ENCODE results near the gene NLRP3.

The NLRP3 gene

DNA sequence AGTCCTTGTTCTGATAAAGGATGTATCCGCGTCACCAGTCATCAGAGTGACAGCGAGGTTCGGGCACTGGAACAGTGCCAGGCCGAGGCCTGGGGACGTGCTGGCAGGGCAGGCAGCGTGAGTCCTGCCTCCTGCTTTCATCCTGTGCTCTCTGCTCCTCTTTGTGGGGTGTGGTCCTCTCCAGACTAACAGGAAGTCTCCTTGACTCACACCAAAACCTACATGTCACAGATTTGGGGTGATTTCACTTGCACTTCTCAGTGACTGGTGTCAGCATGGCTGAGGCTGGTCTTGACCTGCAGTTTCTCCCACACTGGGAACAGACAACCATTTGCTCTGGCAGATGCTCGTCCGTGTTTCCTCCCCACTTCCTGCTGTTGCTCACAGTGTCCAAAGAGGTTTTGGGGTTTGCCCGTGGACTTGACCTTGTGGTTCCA lies 8.8 kb upstream of the NLRP3 start:
- H3K27me3 Mint-ChIP-seq = no peaks in the 10 kb centered on the region
- DNase-seq = peak; percentile 71
- H3K27ac Mint-ChIP-seq = peak overlapping the region; percentile 88
- no peaks in the 10 kb centered on the region for H3K9me3 Mint-ChIP-seq
- peaks cover 49% of the 10 kb centered on the region for H3K4me1 Mint-ChIP-seq (ENCODE audit: low read depth)
- peak overlapping the region; percentile 43 for H3K4me3 Mint-ChIP-seq
- H3K36me3 Mint-ChIP-seq (ENCODE audit: low read depth) = no peaks in the 10 kb centered on the region

DNA sequence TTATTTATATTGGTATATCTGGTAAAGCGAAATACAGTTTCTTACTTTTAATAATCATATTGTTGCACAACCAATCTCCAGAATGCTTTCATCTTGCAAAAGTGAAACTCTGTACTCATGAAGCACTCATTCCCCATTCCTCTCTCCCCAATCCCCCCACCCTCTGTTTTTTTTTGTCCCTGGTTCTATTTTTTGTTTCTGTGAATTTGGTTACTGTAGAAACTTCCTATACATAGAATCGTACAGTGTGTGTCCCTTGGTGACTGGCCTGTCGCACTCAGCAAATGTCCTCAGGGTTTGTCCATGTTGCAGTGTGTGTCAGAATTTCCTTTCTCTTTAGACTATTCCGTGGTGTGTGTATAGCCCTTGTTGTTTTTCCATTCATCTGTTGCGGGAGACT lies 7.9 kb upstream of the NLRP3 start:
- no peaks in the 10 kb centered on the region for H3K27me3 Mint-ChIP-seq
- H3K4me3 Mint-ChIP-seq = peak overlapping the region; percentile 37
- peaks cover 52% of the 10 kb centered on the region for H3K4me1 Mint-ChIP-seq (ENCODE audit: low read depth)
- DNase-seq = no peak
- no peaks in the 10 kb centered on the region for H3K9me3 Mint-ChIP-seq
- peak overlapping the region; percentile 84 for H3K27ac Mint-ChIP-seq
- H3K36me3 Mint-ChIP-seq (ENCODE audit: low read depth) = no peaks in the 10 kb centered on the region

- Mint-ChIP-seq H3K9me3 (no peaks in the 10 kb centered on the region), H3K4me1 (ENCODE audit: low read depth) (peaks cover 55% of the 10 kb centered on the region), H3K27me3 (no peaks in the 10 kb centered on the region), H3K36me3 (ENCODE audit: low read depth) (no peaks in the 10 kb centered on the region), H3K4me3 (peak overlapping the region; percentile 50), H3K27ac (peak overlapping the region; percentile 87)
- peak; percentile 67 for DNase-seq
These were observed 6.0 kb upstream of the NLRP3 start for GRCh38 chr1:247409869-247410544.

- no peak overlapping the region for H3K4me3 Mint-ChIP-seq
- H3K27me3 Mint-ChIP-seq = no peaks in the 10 kb centered on the region
- H3K9me3 Mint-ChIP-seq = no peaks in the 10 kb centered on the region
- H3K27ac Mint-ChIP-seq = no peak overlapping the region
- H3K4me1 Mint-ChIP-seq (ENCODE audit: low read depth) = peaks cover 66% of the 10 kb centered on the region
- H3K36me3 Mint-ChIP-seq (ENCODE audit: low read depth) = no peaks in the 10 kb centered on the region
- no peak for DNase-seq
These were observed 4.2 kb upstream of the NLRP3 start for GRCh38 chr1:247411621-247412327.

DNA sequence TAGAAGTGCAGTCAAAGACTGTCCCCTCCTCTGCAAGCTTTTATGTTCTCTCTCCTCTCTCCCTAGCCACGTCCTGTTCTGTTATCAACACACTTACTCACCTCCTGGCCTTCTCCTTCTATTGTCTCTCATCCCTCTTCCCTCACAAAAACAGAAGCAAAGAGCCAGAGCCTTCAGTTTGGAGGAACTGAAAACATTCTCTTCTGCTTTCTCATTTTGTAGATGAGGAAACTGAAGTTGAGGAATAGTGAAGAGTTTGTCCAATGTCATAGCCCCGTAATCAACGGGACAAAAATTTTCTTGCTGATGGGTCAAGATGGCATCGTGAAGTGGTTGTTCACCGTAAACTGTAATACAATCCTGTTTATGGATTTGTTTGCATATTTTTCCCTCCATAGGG lies 1.9 kb downstream of the NLRP3 start:
- Mint-ChIP-seq H3K4me3 (no peak overlapping the region), H3K4me1 (ENCODE audit: low read depth) (peaks cover 65% of the 10 kb centered on the region)
- DNase-seq = no peak

DNA sequence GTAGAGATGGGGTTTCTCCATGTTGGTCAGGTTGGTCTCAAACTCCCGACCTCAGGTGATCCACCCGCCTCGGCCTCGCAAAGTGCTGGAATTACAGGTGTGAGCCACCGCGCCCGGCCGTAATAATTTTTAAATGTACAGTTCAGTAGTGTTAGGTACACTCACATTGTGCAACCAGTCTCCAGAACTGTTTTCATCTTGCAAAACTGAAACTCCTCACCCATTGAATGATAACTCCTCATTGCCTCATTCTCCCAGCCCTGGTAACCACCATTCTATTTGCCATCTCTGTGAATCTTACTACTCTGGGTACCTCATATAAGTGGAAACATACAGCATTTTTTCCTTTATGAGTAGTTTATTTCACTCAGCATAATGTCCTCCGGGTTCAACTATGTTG lies 3.4 kb downstream of the NLRP3 start:
- Mint-ChIP-seq H3K9me3 (no peaks in the 10 kb centered on the region), H3K4me3 (no peak overlapping the region), H3K27ac (no peak overlapping the region), H3K4me1 (ENCODE audit: low read depth) (peaks cover 62% of the 10 kb centered on the region), H3K27me3 (no peaks in the 10 kb centered on the region), H3K36me3 (ENCODE audit: low read depth) (peaks cover 25% of the 10 kb centered on the region)
- DNase-seq = no peak

More for the DNA sequence above, 1.9 kb downstream of the NLRP3 start:
- peaks cover 11% of the 10 kb centered on the region for H3K36me3 Mint-ChIP-seq (ENCODE audit: low read depth)
- H3K27me3 Mint-ChIP-seq = no peaks in the 10 kb centered on the region
- no peak overlapping the region for H3K27ac Mint-ChIP-seq
- H3K9me3 Mint-ChIP-seq = no peaks in the 10 kb centered on the region

DNA sequence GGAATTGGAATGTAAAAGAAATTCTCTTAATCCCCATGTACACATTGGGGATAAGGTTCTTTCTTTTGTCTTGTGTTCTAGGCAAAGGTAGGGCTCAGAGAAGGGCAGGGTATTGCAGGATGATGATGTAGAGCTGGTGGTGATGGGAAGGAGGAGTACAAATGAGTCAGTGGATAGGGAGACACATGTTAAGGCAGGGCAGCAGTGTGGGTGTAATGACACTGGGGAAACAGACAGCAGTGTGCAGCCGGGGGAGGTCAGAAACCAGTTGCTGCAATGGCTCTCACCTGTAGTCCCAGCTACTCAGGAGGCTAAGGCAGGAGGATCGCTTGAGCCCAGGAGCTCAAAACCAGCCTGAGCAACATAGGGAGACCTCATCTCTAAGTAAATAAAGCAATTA lies 5.1 kb downstream of the NLRP3 start:
- peak overlapping the region; percentile 3 for H3K4me3 Mint-ChIP-seq
- peaks cover 48% of the 10 kb centered on the region for H3K4me1 Mint-ChIP-seq (ENCODE audit: low read depth)
- H3K27me3 Mint-ChIP-seq = no peaks in the 10 kb centered on the region
- no peaks in the 10 kb centered on the region for H3K9me3 Mint-ChIP-seq
- H3K27ac Mint-ChIP-seq = peak overlapping the region; percentile 19
- DNase-seq = peak; percentile 57
- peaks cover 42% of the 10 kb centered on the region for H3K36me3 Mint-ChIP-seq (ENCODE audit: low read depth)

DNA sequence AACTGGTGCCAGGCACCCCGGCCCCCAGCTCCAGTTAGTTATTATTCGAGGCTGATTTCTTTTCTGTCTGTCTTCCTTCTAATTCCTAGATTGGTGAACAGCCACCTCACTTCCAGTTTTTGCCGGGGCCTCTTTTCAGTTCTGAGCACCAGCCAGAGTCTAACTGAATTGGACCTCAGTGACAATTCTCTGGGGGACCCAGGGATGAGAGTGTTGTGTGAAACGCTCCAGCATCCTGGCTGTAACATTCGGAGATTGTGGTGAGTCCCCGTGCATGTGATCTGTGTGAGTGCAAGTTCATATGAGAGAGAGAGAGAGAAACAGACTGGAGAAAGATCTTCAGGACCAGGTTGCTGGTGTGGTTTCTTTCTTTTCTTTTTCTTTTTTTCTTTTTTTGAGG lies 13.5 kb downstream of the NLRP3 start:
- H3K4me3 Mint-ChIP-seq = no peak overlapping the region
- no peaks in the 10 kb centered on the region for H3K27me3 Mint-ChIP-seq
- no peaks in the 10 kb centered on the region for H3K9me3 Mint-ChIP-seq
- peaks cover 5% of the 10 kb centered on the region for H3K4me1 Mint-ChIP-seq (ENCODE audit: low read depth)
- DNase-seq = no peak
- H3K36me3 Mint-ChIP-seq (ENCODE audit: low read depth) = peaks cover 50% of the 10 kb centered on the region
- H3K27ac Mint-ChIP-seq = no peak overlapping the region

GRCh38 chr1:247430434-247430833 lies 14.5 kb downstream of the NLRP3 start:
- H3K36me3 Mint-ChIP-seq (ENCODE audit: low read depth) = peaks cover 50% of the 10 kb centered on the region

GRCh38 chr1:247431643-247432042 lies 15.7 kb downstream of the NLRP3 start:
- no peaks in the 10 kb centered on the region for H3K27me3 Mint-ChIP-seq

More at GRCh38 chr1:247430434-247430833, 14.5 kb downstream of the NLRP3 start:
- H3K27ac Mint-ChIP-seq = no peak overlapping the region
- no peaks in the 10 kb centered on the region for H3K9me3 Mint-ChIP-seq
- H3K4me1 Mint-ChIP-seq (ENCODE audit: low read depth) = peaks cover 8% of the 10 kb centered on the region
- no peak overlapping the region for H3K4me3 Mint-ChIP-seq
- no peak for DNase-seq
- H3K27me3 Mint-ChIP-seq = no peaks in the 10 kb centered on the region

GRCh38 chr1:247434005-247434404 lies 18.0 kb downstream of the NLRP3 start:
- peaks cover 47% of the 10 kb centered on the region for H3K36me3 Mint-ChIP-seq (ENCODE audit: low read depth)
- H3K4me3 Mint-ChIP-seq = no peak overlapping the region
- H3K9me3 Mint-ChIP-seq = no peaks in the 10 kb centered on the region

More at GRCh38 chr1:247431643-247432042, 15.7 kb downstream of the NLRP3 start:
- Mint-ChIP-seq H3K4me3 (no peak overlapping the region), H3K4me1 (ENCODE audit: low read depth) (peaks cover 9% of the 10 kb centered on the region), H3K9me3 (no peaks in the 10 kb centered on the region), H3K27ac (no peak overlapping the region), H3K36me3 (ENCODE audit: low read depth) (peaks cover 42% of the 10 kb centered on the region)
- DNase-seq = no peak

DNA sequence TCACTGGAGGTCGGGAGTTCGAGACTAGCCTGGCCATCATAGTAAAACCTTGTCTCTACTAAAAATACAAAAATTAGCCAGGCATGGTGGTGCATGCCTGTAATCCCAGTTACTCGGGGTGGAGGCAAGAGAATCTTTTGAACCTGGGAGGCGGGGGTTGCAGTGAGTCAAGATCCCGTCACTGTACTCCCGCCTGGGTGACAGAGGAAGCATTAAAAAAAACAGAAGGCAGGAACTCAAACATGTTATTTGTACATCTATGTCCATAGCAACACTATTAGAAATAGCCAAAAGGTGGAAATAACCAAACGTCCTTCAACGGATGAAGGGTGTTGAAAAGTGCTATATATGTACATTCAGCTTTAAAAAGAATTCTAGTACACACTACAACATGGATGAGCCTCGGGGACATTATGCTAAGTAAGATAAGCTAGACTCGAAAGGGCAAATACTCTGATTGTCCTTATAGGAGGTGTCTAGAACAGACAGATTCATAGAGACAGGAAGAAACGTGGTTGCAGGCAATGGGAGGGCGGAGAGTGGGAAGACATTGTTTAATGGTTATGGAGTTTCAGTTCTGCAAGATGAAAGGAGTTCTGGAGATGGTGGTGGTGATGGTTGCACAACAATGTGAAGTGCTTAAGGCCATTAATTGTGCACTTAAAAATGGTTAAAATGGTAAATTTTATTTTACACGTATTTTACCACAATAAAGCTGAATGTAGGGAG lies 19.2 kb downstream of the NLRP3 start:
- Mint-ChIP-seq H3K4me3 (no peak overlapping the region), H3K9me3 (no peaks in the 10 kb centered on the region), H3K27me3 (no peaks in the 10 kb centered on the region), H3K36me3 (ENCODE audit: low read depth) (peaks cover 45% of the 10 kb centered on the region), H3K27ac (no peak overlapping the region), H3K4me1 (ENCODE audit: low read depth) (peaks cover 11% of the 10 kb centered on the region)
- DNase-seq = no peak

More at GRCh38 chr1:247434005-247434404, 18.0 kb downstream of the NLRP3 start:
- no peak overlapping the region for H3K27ac Mint-ChIP-seq
- no peak for DNase-seq
- peaks cover 9% of the 10 kb centered on the region for H3K4me1 Mint-ChIP-seq (ENCODE audit: low read depth)
- H3K27me3 Mint-ChIP-seq = no peaks in the 10 kb centered on the region

DNA sequence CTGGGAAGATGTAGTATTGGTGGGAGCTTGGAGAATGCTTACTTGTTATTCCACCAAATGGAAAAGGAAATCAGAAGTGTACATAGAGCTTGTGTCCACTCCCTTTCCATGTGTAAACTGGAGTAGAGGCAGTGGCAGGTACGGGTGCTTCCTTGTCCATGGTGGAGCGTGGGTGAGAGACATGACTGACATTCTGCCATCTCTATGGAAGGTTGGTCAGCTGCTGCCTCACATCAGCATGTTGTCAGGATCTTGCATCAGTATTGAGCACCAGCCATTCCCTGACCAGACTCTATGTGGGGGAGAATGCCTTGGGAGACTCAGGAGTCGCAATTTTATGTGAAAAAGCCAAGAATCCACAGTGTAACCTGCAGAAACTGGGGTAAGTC lies 19.8 kb downstream of the NLRP3 start:
- no peaks in the 10 kb centered on the region for H3K27me3 Mint-ChIP-seq
- no peak for DNase-seq
- peaks cover 14% of the 10 kb centered on the region for H3K4me1 Mint-ChIP-seq (ENCODE audit: low read depth)
- H3K36me3 Mint-ChIP-seq (ENCODE audit: low read depth) = peaks cover 46% of the 10 kb centered on the region
- no peaks in the 10 kb centered on the region for H3K9me3 Mint-ChIP-seq
- no peak overlapping the region for H3K27ac Mint-ChIP-seq
- no peak overlapping the region for H3K4me3 Mint-ChIP-seq

- no peaks in the 10 kb centered on the region for H3K27me3 Mint-ChIP-seq
- peaks cover 11% of the 10 kb centered on the region for H3K4me1 Mint-ChIP-seq (ENCODE audit: low read depth)
- H3K27ac Mint-ChIP-seq = no peak overlapping the region
- no peaks in the 10 kb centered on the region for H3K9me3 Mint-ChIP-seq
- no peak for DNase-seq
- H3K36me3 Mint-ChIP-seq (ENCODE audit: low read depth) = peaks cover 46% of the 10 kb centered on the region
- H3K4me3 Mint-ChIP-seq = no peak overlapping the region
These were observed 21.9 kb downstream of the NLRP3 start for GRCh38 chr1:247437551-247438505.

All from activated T-cell treated with anti-CD3 and anti-CD28 coated beads, Interleukin-2, amount 50 U/mL, for 24 hours (primary cell).